Measurements from ENCODE around the gene TBC1D9. TPM values are rescaled to one million over a fixed set of nuclear protein-coding genes. Genes with fewer than 3 reads are reported as not detected.
A peak's percentile ranks its signal among the peaks of the same experiment; 100 is the strongest.

The TBC1D9 gene
- total and polyA plus RNA-seq, 2 of the 13 experiments (the other 11 are each of a cell fraction or from before 2014, with no cell fraction given) = 11.9 to 12.2 TPM

DNA sequence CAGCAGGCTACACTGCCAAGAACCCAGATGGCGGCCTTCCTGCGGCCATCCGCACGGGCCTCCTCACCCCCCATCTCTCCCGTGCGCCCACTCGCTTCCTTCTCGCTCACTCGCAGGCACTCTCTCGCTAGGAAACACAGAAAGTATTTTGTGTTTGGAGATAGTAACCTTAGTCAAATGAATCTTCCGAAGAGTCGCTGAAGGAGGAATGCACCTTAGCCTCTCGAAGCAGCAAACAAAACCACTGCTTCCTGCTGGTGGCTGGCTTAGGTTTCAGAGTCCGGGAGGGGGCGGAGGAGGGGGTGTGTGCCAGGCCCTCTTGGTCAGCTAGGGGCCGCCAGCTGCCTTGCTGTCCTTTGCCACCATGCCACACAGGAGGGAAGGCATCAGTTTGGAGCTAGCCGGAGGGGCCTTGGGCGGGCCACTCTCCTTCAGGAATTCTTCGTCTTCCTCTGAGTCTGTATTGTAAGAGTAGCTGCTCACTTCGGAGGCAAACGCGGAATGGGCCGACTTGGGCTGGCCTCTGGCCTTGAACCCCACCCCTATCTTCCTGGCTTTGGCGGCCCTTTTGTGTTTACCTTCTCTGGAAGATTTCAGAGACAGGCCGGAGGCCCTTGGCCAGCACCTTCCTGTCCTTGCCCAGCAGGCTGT, 114.3 kb downstream of the TBC1D9 start (continued):
- TF ChIP-seq SNAPC4 (CRISPR knock-in tag; IDR thresholded peaks at IDR 0.05) (0 out of 2 replicates have a peak, but pooled peaks have one; percentile 48), ZMYM4 (CRISPR knock-in tag; IDR thresholded peaks at IDR 0.05) (peak; percentile 23; the same call in 1 of the 2 replicates), NRL (CRISPR knock-in tag; IDR thresholded peaks at IDR 0.05; ENCODE audit: borderline replicate concordance) (0 out of 2 replicates have a peak, but pooled peaks have one; percentile 14), CBX1 (IDR thresholded peaks at IDR 0.05; ENCODE audit: low read depth) (no peak), FOXP4 (CRISPR knock-in tag; IDR thresholded peaks at IDR 0.05) (peak; percentile 68; the same call in 1 of the 2 replicates), ZFY (CRISPR knock-in tag; IDR thresholded peaks at IDR 0.05) (peak; percentile 59), ZNF687 (CRISPR knock-in tag; IDR thresholded peaks at IDR 0.05) (peak; percentile 94), TAF1 (CRISPR knock-in tag; IDR thresholded peaks at IDR 0.05) (0 out of 2 replicates have a peak, but pooled peaks have one; percentile 27), MED1 (CRISPR knock-in tag; IDR thresholded peaks at IDR 0.05) (peak; percentile 31; the same call in 1 of the 2 replicates), ZNF362 (CRISPR knock-in tag; IDR thresholded peaks at IDR 0.05; ENCODE audit: borderline replicate concordance) (peak; percentile 30; the same call in 1 of the 2 replicates), TFDP2 (CRISPR knock-in tag; IDR thresholded peaks at IDR 0.05) (no peak), SAP130 (CRISPR knock-in tag; IDR thresholded peaks at IDR 0.05; ENCODE audit: low read depth) (peak; percentile 48), ZGPAT (CRISPR knock-in tag; IDR thresholded peaks at IDR 0.05) (no peak; the same call in 1 of the 2 replicates)

Data from HepG2 (cell line).